Astrocyte (in vitro differentiated cells and primary cell): ENCODE data around the gene ABCA4. TPM values are rescaled to one million over a fixed set of nuclear protein-coding genes. Genes with fewer than 3 reads are reported as not detected.

Experiments
- DNase-seq: peaks from one replicate; pipeline ENCODE4 v3.0.0-alpha.2; 2010; ENCODE audit warnings: low read depth
- FAIRE-seq: peaks from 2 replicates; lab custom pipeline; 2011; peaks lifted over from hg19 to GRCh38; lab: Jason Lieb, UNC
- H2AFZ ChIP-seq: 2 replicates; pipeline ENCODE4 v1.6.0; 2012; ENCODE audit warnings: low read depth, low read length, inconsistent platforms
- H3K27ac ChIP-seq: 2 replicates; pipeline ENCODE4 v1.5.1; 2011; ENCODE audit warnings: low read depth, low read length, inconsistent platforms
- H3K27me3 ChIP-seq: 2 replicates; pipeline ENCODE4 v1.6.0; 2011; ENCODE audit warnings: low read length, inconsistent platforms; ENCODE audit not compliant: insufficient read depth
- H3K36me3 ChIP-seq: 2 replicates; pipeline ENCODE4 v1.5.1; 2011; ENCODE audit warnings: low read length, inconsistent platforms; ENCODE audit not compliant: insufficient read depth
- H3K4me1 ChIP-seq: 2 replicates; pipeline ENCODE4 v1.5.1; 2011; ENCODE audit warnings: low read length, inconsistent platforms; ENCODE audit not compliant: insufficient read depth
- H3K4me2 ChIP-seq: 2 replicates; pipeline ENCODE4 v1.6.0; 2012; ENCODE audit warnings: low read length, inconsistent platforms
- H3K4me3 ChIP-seq: 2 replicates; pipeline ENCODE4 v1.5.1; 2011; ENCODE audit warnings: low read depth, mild to moderate bottlenecking, low read length, inconsistent platforms; ENCODE audit not compliant: insufficient read depth
- H3K79me2 ChIP-seq: 2 replicates; pipeline ENCODE4 v1.6.0; 2012; ENCODE audit warnings: mild to moderate bottlenecking, low read length, inconsistent platforms; ENCODE audit not compliant: insufficient read depth
- H3K9ac ChIP-seq: 2 replicates; pipeline ENCODE4 v1.6.0; 2012; ENCODE audit warnings: mild to moderate bottlenecking, low read length, inconsistent platforms
- H3K9me3 ChIP-seq: 2 replicates; pipeline ENCODE4 v1.5.1; 2012; ENCODE audit warnings: low read depth, mild to moderate bottlenecking, low read length, inconsistent platforms; ENCODE audit not compliant: insufficient read depth
- H4K20me1 ChIP-seq: 2 replicates; pipeline ENCODE4 v1.6.0; 2012; ENCODE audit warnings: low read length, inconsistent platforms; ENCODE audit not compliant: insufficient read depth
- H3K27ac Mint-ChIP-seq: one replicate; pipeline ENCODE4 v1.8.0; 2021; ENCODE audit warnings: mild to moderate bottlenecking, mixed read lengths; ENCODE audit not compliant: unreplicated experiment
- H3K27me3 Mint-ChIP-seq: one replicate; pipeline ENCODE4 v1.8.0; 2021; ENCODE audit warnings: low read depth, mixed read lengths; ENCODE audit not compliant: unreplicated experiment
- H3K36me3 Mint-ChIP-seq: one replicate; pipeline ENCODE4 v1.8.0; 2021; ENCODE audit warnings: low read depth, mixed read lengths; ENCODE audit not compliant: unreplicated experiment
- H3K4me1 Mint-ChIP-seq: one replicate; pipeline ENCODE4 v1.8.0; 2021; ENCODE audit warnings: low read depth, mixed read lengths; ENCODE audit not compliant: unreplicated experiment
- H3K4me3 Mint-ChIP-seq: one replicate; pipeline ENCODE4 v1.8.0; 2021; ENCODE audit warnings: mild to moderate bottlenecking, moderate library complexity, mixed read lengths; ENCODE audit not compliant: unreplicated experiment
- H3K9me3 Mint-ChIP-seq: one replicate; pipeline ENCODE4 v1.8.0; 2021; ENCODE audit warnings: mild to moderate bottlenecking, mixed read lengths; ENCODE audit not compliant: unreplicated experiment
- CTCF ChIP-seq: IDR thresholded peaks from 2 replicates; pipeline ENCODE4 v1.5.1; 2011; ENCODE audit warnings: low read depth, mild to moderate bottlenecking, inconsistent platforms, low read length, moderate library complexity; ENCODE audit not compliant: insufficient read depth
- EZH2 ChIP-seq: IDR thresholded peaks from 2 replicates; pipeline ENCODE4 v1.6.1; 2012; ENCODE audit warnings: mild to moderate bottlenecking, low read length, inconsistent platforms; ENCODE audit not compliant: insufficient read depth
- total RNA-seq: library from RNA; stranded (reverse); gene quantifications from 2 replicates; pipeline ENCODE4 v1.2.1, GENCODE V29; 2021

Gene ABCA4
- total RNA-seq, 1 donor from 2014 or later: 0.20 TPM

- no peaks in the 10 kb centered on the region for H3K9me3 Mint-ChIP-seq
- Histone ChIP-seq H3K27ac (no peak overlapping the region), H3K9ac (no peak overlapping the region), H3K9me3 (no peaks in the 10 kb centered on the region), H3K4me2 (no peak overlapping the region), H3K4me3 (no peak overlapping the region), H3K4me1 (peaks cover 15% of the 10 kb centered on the region), H4K20me1 (no peaks in the 10 kb centered on the region), H2AFZ (no peak overlapping the region), H3K36me3 (no peaks in the 10 kb centered on the region), H3K27me3 (no peaks in the 10 kb centered on the region), H3K79me2 (no peaks in the 10 kb centered on the region)
- H3K4me1 Mint-ChIP-seq: peaks cover 24% of the 10 kb centered on the region
- H3K27me3 Mint-ChIP-seq: peaks cover 23% of the 10 kb centered on the region
- H3K36me3 Mint-ChIP-seq: no peaks in the 10 kb centered on the region
- TF ChIP-seq CTCF (no peak), EZH2 (no peak)
- FAIRE-seq (no peak), DNase-seq (no peak)
- H3K27ac Mint-ChIP-seq: peak overlapping the region; percentile 62
- no peak overlapping the region for H3K4me3 Mint-ChIP-seq
These were observed 17.3 kb downstream of the ABCA4 start for GRCh38 chr1:94103608-94104007.

GRCh38 chr1:94101613-94102525 lies 19.1 kb downstream of the ABCA4 start:
- DNase-seq: peak; percentile 27
- Histone ChIP-seq H3K36me3 (no peaks in the 10 kb centered on the region), H3K4me2 (no peak overlapping the region), H3K4me3 (no peak overlapping the region), H4K20me1 (no peaks in the 10 kb centered on the region), H3K9me3 (no peaks in the 10 kb centered on the region), H3K9ac (no peak overlapping the region), H2AFZ (no peak overlapping the region), H3K27me3 (no peaks in the 10 kb centered on the region), H3K27ac (no peak overlapping the region), H3K4me1 (peaks cover 16% of the 10 kb centered on the region), H3K79me2 (no peaks in the 10 kb centered on the region)
- Mint-ChIP-seq H3K36me3 (no peaks in the 10 kb centered on the region), H3K9me3 (no peaks in the 10 kb centered on the region), H3K27ac (no peak overlapping the region), H3K27me3 (peaks cover 12% of the 10 kb centered on the region), H3K4me3 (no peak overlapping the region), H3K4me1 (peaks cover 26% of the 10 kb centered on the region)
- FAIRE-seq: no peak
- no peak for TF ChIP-seq CTCF
- TF ChIP-seq EZH2: no peak
